PC-3 (cell line): ENCODE data around the gene CYP4V2. TPM values are rescaled to one million over a fixed set of nuclear protein-coding genes. Genes with fewer than 3 reads are reported as not detected.
A peak's percentile ranks its signal among the peaks of the same experiment; 100 is the strongest.

Experiments used
- ATAC-seq: fragments of 200-7000 bp; cut with Tn5 transposase; 2 replicates; pipeline ENCODE4 v1.9.1; 2020; ENCODE audit warnings: mild to moderate bottlenecking, moderate library complexity
- BruUV-seq: library from RNA; stranded (reverse); fragments of 400-500 nt; replicated peaks from 2 replicates; lab custom pipeline; 2021; lab: Mats Ljungman, UMichigan
- CTCF ChIA-PET: fragments of 300-600 bp; sonication (Branson Sonifier 250); formaldehyde crosslinking; loops from one replicate; lab custom pipeline; 2022; ENCODE audit warnings: antibody characterized with exemption; lab: Charles Lee
- POLR2A ChIA-PET: fragments of 300-600 bp; sonication (Branson Sonifier 250); formaldehyde crosslinking; loops from one replicate; lab custom pipeline; 2022; ENCODE audit warnings: antibody characterized with exemption; ENCODE audit not compliant: unreplicated experiment; lab: Charles Lee
- DNase-seq: peaks from one replicate; pipeline ENCODE4 v3.0.0-alpha.2; 2015
- H2AFZ ChIP-seq: fragments of 300-600 bp; sonication (generic); 2 replicates; pipeline ENCODE4 v1.6.0; 2016; ENCODE audit warnings: antibody characterized with exemption, low read length
- H3F3A ChIP-seq: fragments of 300-600 bp; sonication (generic); one replicate; pipeline ENCODE4 v1.6.0; 2017; ENCODE audit warnings: antibody characterized with exemption, low read length, control low read depth, mild to moderate bottlenecking; ENCODE audit not compliant: unreplicated experiment
- H3K27ac ChIP-seq: fragments of 300-600 bp; sonication (generic); 2 replicates; pipeline ENCODE4 v1.5.1; 2016; ENCODE audit warnings: mild to moderate bottlenecking, low read length
- H3K27me3 ChIP-seq: fragments of 300-600 bp; sonication (generic); 2 replicates; pipeline ENCODE4 v1.6.1; 2016; ENCODE audit warnings: low read length, mixed read lengths
- H3K36me3 ChIP-seq: fragments of 300-600 bp; sonication (generic); 2 replicates; pipeline ENCODE4 v1.6.1; 2016; ENCODE audit warnings: low read depth, mixed run types, low read length, mixed read lengths
- H3K4me1 ChIP-seq: fragments of 300-600 bp; sonication (generic); 2 replicates; pipeline ENCODE4 v1.5.1; 2016; ENCODE audit warnings: low read length; ENCODE audit not compliant: insufficient read depth
- H3K4me2 ChIP-seq: fragments of 300-600 bp; sonication (generic); 2 replicates; pipeline ENCODE4 v1.6.0; 2016; ENCODE audit warnings: low read length
- H3K4me3 ChIP-seq: fragments of 300-600 bp; sonication (generic); 2 replicates; pipeline ENCODE4 v1.5.1; 2016; ENCODE audit warnings: mild to moderate bottlenecking, low read length, mixed read lengths
- H3K79me2 ChIP-seq: fragments of 300-600 bp; sonication (generic); 2 replicates; pipeline ENCODE4 v1.6.1; 2017; ENCODE audit warnings: low read length, mixed read lengths
- H3K9ac ChIP-seq: fragments of 300-600 bp; sonication (generic); 2 replicates; pipeline ENCODE4 v1.6.0; 2016; ENCODE audit warnings: mild to moderate bottlenecking, low read length
- H3K9me2 ChIP-seq: fragments of 300-600 bp; sonication (generic); replicated peaks from 2 replicates; pipeline ENCODE4 v1.6.1; 2016; ENCODE audit warnings: mixed run types, low read length, mixed read lengths
- H3K9me3 ChIP-seq: fragments of 300-600 bp; sonication (generic); 2 replicates; pipeline ENCODE4 v1.6.1; 2016; ENCODE audit warnings: low read length, mixed read lengths
- H4K20me1 ChIP-seq: fragments of 300-600 bp; sonication (generic); 2 replicates; pipeline ENCODE4 v1.6.1; 2016; ENCODE audit warnings: low read length, mixed read lengths
- CTCF ChIP-seq: fragments of 300-600 bp; sonication (generic); conservative IDR thresholded peaks from 2 replicates; pipeline ENCODE4 v1.5.1; 2017; ENCODE audit warnings: antibody characterized with exemption, low read depth, mild to moderate bottlenecking, low read length
- EZH2 ChIP-seq: fragments of 300-600 bp; sonication (generic); IDR thresholded peaks from one replicate; pipeline ENCODE4 v1.6.1; 2017; ENCODE audit warnings: antibody characterized with exemption, mild to moderate bottlenecking, low read length; ENCODE audit not compliant: unreplicated experiment
- EZH2phosphoT487 ChIP-seq: fragments of 300-600 bp; sonication (generic); IDR thresholded peaks from 2 replicates; pipeline ENCODE4 v1.6.1; 2018; ENCODE audit warnings: mild to moderate bottlenecking, antibody characterized with exemption, low read length, borderline replicate concordance
- intact Hi-C: fragments of 100-400 bp; cut with micrococcal nuclease; formaldehyde crosslinking; loops from 2 replicates; pipeline ENCODE4 v1.9.0; 2023
- total RNA-seq: library from RNA; depleted of rRNA; stranded (reverse); fragments of >200 nt; gene quantifications from 2 replicates; pipeline ENCODE4 v1.2.3, GENCODE V29; 2014

CYP4V2 gene
- total RNA-seq, 1 experiment from 2014 or later, result 0.69 TPM

GRCh38 chr4:186249785-186250754 is 58.7 kb downstream of the CYP4V2 start:
- Histone ChIP-seq H3F3A (no peaks in the 10 kb centered on the region), H3K9me2 (no peaks in the 10 kb centered on the region), H2AFZ (no peak overlapping the region), H4K20me1 (no peaks in the 10 kb centered on the region), H3K4me2 (no peak overlapping the region), H3K36me3 (no peaks in the 10 kb centered on the region), H3K79me2 (no peaks in the 10 kb centered on the region), H3K9ac (no peak overlapping the region), H3K4me3 (no peak overlapping the region), H3K27me3 (peaks cover 30% of the 10 kb centered on the region), H3K4me1 (no peaks in the 10 kb centered on the region), H3K27ac (no peak overlapping the region), H3K9me3 (no peaks in the 10 kb centered on the region)
- no TSS peak for BruUV-seq
- ChIA-PET POLR2A (no interaction called here), CTCF (no interaction called here)
- no peak; the same call in 1 of the 2 replicates for ATAC-seq
- no peak for TF ChIP-seq EZH2phosphoT487
- no peak for TF ChIP-seq EZH2
- intact Hi-C loops, result no loop called here
- DNase-seq, result peak; percentile 42

- Histone ChIP-seq H3K27ac (no peak overlapping the region), H3K4me3 (no peak overlapping the region), H3K9me2 (no peaks in the 10 kb centered on the region), H3F3A (no peaks in the 10 kb centered on the region), H3K9me3 (no peaks in the 10 kb centered on the region), H2AFZ (no peak overlapping the region), H3K36me3 (no peaks in the 10 kb centered on the region), H3K9ac (no peak overlapping the region), H3K4me1 (no peaks in the 10 kb centered on the region), H3K27me3 (peaks cover 37% of the 10 kb centered on the region), H4K20me1 (no peaks in the 10 kb centered on the region), H3K4me2 (no peak overlapping the region), H3K79me2 (no peaks in the 10 kb centered on the region)
- TF ChIP-seq CTCF (no peak), EZH2 (no peak), EZH2phosphoT487 (no peak)
- BruUV-seq, result no TSS peak
- intact Hi-C loops, result no loop called here
- POLR2A ChIA-PET, result no interaction called here
- ATAC-seq (no peak), DNase-seq (no peak)
- CTCF ChIA-PET, result no interaction called here
Measured at GRCh38 chr4:186250760-186251159, 59.4 kb downstream of the CYP4V2 start.

- no peak overlapping the region for H3K9ac ChIP-seq
- no peaks in the 10 kb centered on the region for H3K9me3 ChIP-seq
- no peak overlapping the region for H3K4me3 ChIP-seq
- H3K9me2 ChIP-seq, result no peaks in the 10 kb centered on the region
- BruUV-seq, result no TSS peak
- no peaks in the 10 kb centered on the region for H3K4me1 ChIP-seq
- H2AFZ ChIP-seq, result no peak overlapping the region
- no peaks in the 10 kb centered on the region for H3F3A ChIP-seq
- H3K27me3 ChIP-seq, result peaks cover 60% of the 10 kb centered on the region
- TF ChIP-seq EZH2phosphoT487, result no peak
- TF ChIP-seq EZH2, result no peak
- no peak for TF ChIP-seq CTCF
- H3K4me2 ChIP-seq, result no peak overlapping the region
- intact Hi-C loops, result no loop called here
- H3K79me2 ChIP-seq, result no peaks in the 10 kb centered on the region
- POLR2A ChIA-PET, result no interaction called here
- no peaks in the 10 kb centered on the region for H4K20me1 ChIP-seq
- H3K36me3 ChIP-seq, result no peaks in the 10 kb centered on the region
- ATAC-seq (no peak), DNase-seq (no peak)
- no peak overlapping the region for H3K27ac ChIP-seq
- CTCF ChIA-PET, result no interaction called here
Measured at GRCh38 chr4:186255122-186255521, 63.8 kb downstream of the CYP4V2 start.
